IMR-90 (cell line): ENCODE results near the gene ADGRL3. TPM values are rescaled to one million over a fixed set of nuclear protein-coding genes. Genes with fewer than 3 reads are reported as not detected.

ENCODE experiments used
- ATAC-seq: fragments of 200-7000 bp; cut with Tn5 transposase; 2 replicates; pipeline ENCODE4 v1.9.1; 2020; ENCODE audit warnings: low read depth, mild to moderate bottlenecking, moderate library complexity
- BruUV-seq: library from RNA; stranded (reverse); fragments of 400-500 nt; replicated peaks from 2 replicates; lab custom pipeline; 2021; lab: Mats Ljungman, UMichigan
- CTCF ChIA-PET: fragments of 300-600 bp; formaldehyde crosslinking; extraction: SDS; loops from one replicate; lab custom pipeline; 2021; ENCODE audit warnings: antibody characterized with exemption; lab: Yijun Ruan, JAX
- POLR2A ChIA-PET: fragments of 300-600 bp; sonication (Branson Sonifier 250); formaldehyde crosslinking; loops from one replicate; lab custom pipeline; 2022; ENCODE audit warnings: antibody characterized with exemption; ENCODE audit not compliant: unreplicated experiment; lab: Charles Lee
- DNase-seq: peaks from one replicate; pipeline ENCODE4 v3.0.0; 2013
- H2AFZ ChIP-seq: replicated peaks from 2 replicates; pipeline ENCODE3; 2013; ENCODE audit warnings: low read length, mild to moderate bottlenecking; ENCODE audit not compliant: poor library complexity
- H2AK5ac ChIP-seq: 2 replicates; pipeline ENCODE4 v1.6.1; 2013; ENCODE audit warnings: low read depth, low read length, inconsistent platforms
- H2AK9ac ChIP-seq: replicated peaks from 2 replicates; pipeline ENCODE3; 2013; ENCODE audit warnings: mild to moderate bottlenecking, low read depth, low read length, moderate library complexity; ENCODE audit not compliant: poor library complexity
- H2BK120ac ChIP-seq: 2 replicates; pipeline ENCODE4 v1.6.1; 2013; ENCODE audit warnings: low read depth, low read length, inconsistent platforms
- H2BK15ac ChIP-seq: 3 replicates; pipeline ENCODE4 v1.6.1; 2013; ENCODE audit warnings: low read depth, low read length, inconsistent platforms
- H2BK20ac ChIP-seq: 2 replicates; pipeline ENCODE4 v1.6.1; 2013; ENCODE audit warnings: low read depth, mild to moderate bottlenecking, inconsistent platforms, low read length, moderate library complexity
- H2BK5ac ChIP-seq: 2 replicates; pipeline ENCODE4 v1.6.1; 2013; ENCODE audit warnings: mild to moderate bottlenecking, low read depth, low read length, inconsistent platforms; ENCODE audit not compliant: poor library complexity, severe bottlenecking
- H3K14ac ChIP-seq: replicated peaks from 2 replicates; pipeline ENCODE4 v1.6.1; 2013; ENCODE audit warnings: low read depth, low read length, inconsistent platforms
- H3K18ac ChIP-seq: 2 replicates; pipeline ENCODE4 v1.6.1; 2013; ENCODE audit warnings: low read depth, low read length, control low read depth
- H3K23ac ChIP-seq: 2 replicates; pipeline ENCODE4 v1.6.1; 2013; ENCODE audit warnings: low read depth, low read length, inconsistent platforms
- H3K27ac ChIP-seq: 2 replicates; pipeline ENCODE4 v1.5.1; 2013; ENCODE audit warnings: mild to moderate bottlenecking, control low read depth, low read length; ENCODE audit not compliant: insufficient read depth
- H3K27me3 ChIP-seq: 2 replicates; pipeline ENCODE4 v1.6.1; 2013; ENCODE audit warnings: low read length; ENCODE audit not compliant: control insufficient read depth, insufficient read depth
- H3K36me3 ChIP-seq: 2 replicates; pipeline ENCODE4 v1.6.1; 2013; ENCODE audit warnings: low read length, mixed read lengths; ENCODE audit not compliant: control insufficient read depth, insufficient read depth
- H3K4ac ChIP-seq: 2 replicates; pipeline ENCODE4 v1.6.1; 2013; ENCODE audit warnings: low read depth, low read length, inconsistent platforms
- H3K4me1 ChIP-seq: 2 replicates; pipeline ENCODE4 v1.6.1; 2013; ENCODE audit warnings: low read length, mixed read lengths; ENCODE audit not compliant: control insufficient read depth, insufficient read depth
- H3K4me2 ChIP-seq: 2 replicates; pipeline ENCODE4 v1.6.1; 2013; ENCODE audit warnings: low read depth, mild to moderate bottlenecking, control low read depth, low read length, moderate library complexity
- H3K4me3 ChIP-seq: 2 replicates; pipeline ENCODE4 v1.5.1; 2013; ENCODE audit warnings: low read depth, mild to moderate bottlenecking, control low read depth, low read length, moderate library complexity; ENCODE audit not compliant: insufficient read depth
- H3K56ac ChIP-seq: 2 replicates; pipeline ENCODE4 v1.6.1; 2013; ENCODE audit warnings: low read length, inconsistent platforms; ENCODE audit not compliant: insufficient read depth; ENCODE audit errors: extremely low read depth
- H3K79me1 ChIP-seq, 2 experiments: 2 replicates each; pipeline ENCODE4 v1.6.1; 2013; ENCODE audit warnings: low read length in 2 of 2, inconsistent platforms in 1 of 2, low read depth in 1 of 2
- H3K9ac ChIP-seq: 2 replicates; pipeline ENCODE4 v1.6.1; 2013; ENCODE audit warnings: low read depth, low read length, control low read depth
- H3K9me1 ChIP-seq: 2 replicates; pipeline ENCODE4 v1.6.1; 2013; ENCODE audit warnings: low read length, inconsistent platforms; ENCODE audit not compliant: insufficient read depth
- H3K9me3 ChIP-seq: 2 replicates; pipeline ENCODE4 v1.6.1; 2013; ENCODE audit warnings: low read length; ENCODE audit not compliant: control insufficient read depth, insufficient read depth
- H4K20me1 ChIP-seq: 2 replicates; pipeline ENCODE4 v1.6.1; 2013; ENCODE audit warnings: low read length, inconsistent platforms; ENCODE audit not compliant: insufficient read depth
- H4K5ac ChIP-seq: 2 replicates; pipeline ENCODE4 v1.6.1; 2013; ENCODE audit warnings: mild to moderate bottlenecking, low read depth, low read length, control low read depth
- H4K8ac ChIP-seq, 2 experiments: 2 replicates each; pipeline ENCODE4 v1.6.1; 2013; ENCODE audit warnings: low read depth in 2 of 2, low read length in 2 of 2, control low read depth in 1 of 2, inconsistent platforms in 1 of 2
- H4K91ac ChIP-seq: 2 replicates; pipeline ENCODE4 v1.6.1; 2013; ENCODE audit warnings: low read depth, low read length, inconsistent platforms; ENCODE audit not compliant: insufficient read depth
- BHLHE40 ChIP-seq: fragments of 150-350 bp; IDR thresholded peaks from 2 replicates; pipeline ENCODE4 v1.6.1; 2016; ENCODE audit warnings: mild to moderate bottlenecking, low read depth, low read length
- CEBPB ChIP-seq: IDR thresholded peaks from 2 replicates; pipeline ENCODE4 v1.6.1; 2012; ENCODE audit warnings: low read depth, low read length, improper control_type of control experiment
- CHD1 ChIP-seq: IDR thresholded peaks from 2 replicates; pipeline ENCODE4 v1.6.1; 2012; ENCODE audit warnings: low read depth, low read length, improper control_type of control experiment
- FOS ChIP-seq: fragments of 150-350 bp; IDR thresholded peaks from 2 replicates; pipeline ENCODE4 v1.6.1; 2016; ENCODE audit warnings: low read depth, low read length
- MAFK ChIP-seq: IDR thresholded peaks from 2 replicates; pipeline ENCODE4 v1.6.1; 2012; ENCODE audit warnings: low read depth, low read length, improper control_type of control experiment
- MAZ ChIP-seq: IDR thresholded peaks from 2 replicates; pipeline ENCODE4 v1.6.1; 2012; ENCODE audit warnings: low read depth, mild to moderate bottlenecking, low read length, improper control_type of control experiment, moderate library complexity, borderline replicate concordance
- MXI1 ChIP-seq: IDR thresholded peaks from 2 replicates; pipeline ENCODE4 v1.6.1; 2012; ENCODE audit warnings: low read depth, mild to moderate bottlenecking, low read length, moderate library complexity, borderline replicate concordance
- NFE2L2 ChIP-seq: fragments of 150-350 bp; IDR thresholded peaks from 2 replicates; pipeline ENCODE4 v1.6.1; 2016; ENCODE audit warnings: low read depth, mild to moderate bottlenecking, low read length
- POLR2A ChIP-seq: IDR thresholded peaks from 2 replicates; pipeline ENCODE4 v1.6.1; 2012; ENCODE audit warnings: mild to moderate bottlenecking, low read depth, low read length
- RAD21 ChIP-seq: IDR thresholded peaks from 2 replicates; pipeline ENCODE4 v1.6.1; 2012; ENCODE audit warnings: low read length, improper control_type of control experiment
- RCOR1 ChIP-seq: IDR thresholded peaks from 2 replicates; pipeline ENCODE4 v1.6.1; 2012; ENCODE audit warnings: mild to moderate bottlenecking, low read length, improper control_type of control experiment; ENCODE audit not compliant: insufficient replicate concordance
- RFX5 ChIP-seq: IDR thresholded peaks from 2 replicates; pipeline ENCODE4 v1.8.0; 2012; ENCODE audit warnings: low read depth, mild to moderate bottlenecking, low read length, moderate library complexity
- SMC3 ChIP-seq: fragments of 150-350 bp; IDR thresholded peaks from 2 replicates; pipeline ENCODE4 v1.6.1; 2016; ENCODE audit warnings: low read depth, mild to moderate bottlenecking, antibody characterized with exemption, low read length, moderate library complexity
- WGBS, 2 experiments: methylation state at CpG; one replicate each; pipeline versions ENCODE4 v1.1.5 to v1.1.7; 2013; ENCODE audit warnings: missing lambda C conversion rate in 2 of 2; ENCODE audit not compliant: insufficient read length in 1 of 2; ENCODE audit errors: extremely low coverage in 2 of 2; 5-methylcytosine and 5-hydroxymethylcytosine counted together
- dilution Hi-C: fragments of 300-500 bp; cut with HindIII; formaldehyde crosslinking; loops from one replicate; pipeline ENCODE4 v1.14.3; 2018; ENCODE audit warnings: low sequenced_read_pairs; ENCODE audit not compliant: unreplicated experiment
- in situ Hi-C: fragments of 300-500 bp; cut with MboI; formaldehyde crosslinking; loops from 3 replicates; pipeline ENCODE4 v1.14.3; 2019; ENCODE audit warnings: low sequenced_read_pairs, inconsistent platforms, mixed read lengths
- intact Hi-C: fragments of 100-400 bp; cut with micrococcal nuclease; formaldehyde crosslinking; loops from 2 replicates; pipeline ENCODE4 v1.10.0; 2022
- polyA plus RNA-seq, 3 experiments: library from polyadenylated mRNA; depleted of rRNA; stranded (reverse); fragments of >200 nt; gene quantifications; 2 replicates each; pipeline ENCODE4 v1.2.3, GENCODE V29; 2012; ENCODE audit warnings: low replicate concordance in 1 of 3
- total RNA-seq: library from RNA; depleted of rRNA; stranded (reverse); fragments of >200 nt; gene quantifications from 2 replicates; pipeline ENCODE4 v1.2.3, GENCODE V29; 2012
- TF ChIP-seq, protein P1 (sequence below): fragments of 150-350 bp; IDR thresholded peaks from 2 replicates; pipeline ENCODE4 v1.6.1; 2017; ENCODE audit warnings: mild to moderate bottlenecking, antibody characterized with exemption, low read length, low read depth
- TF ChIP-seq, protein P2 (sequence below): fragments of 150-350 bp; IDR thresholded peaks from 2 replicates; pipeline ENCODE4 v1.6.1; 2016; ENCODE audit warnings: low read depth, mild to moderate bottlenecking, low read length, moderate library complexity, borderline replicate concordance
- TF ChIP-seq, protein P3 (sequence below): conservative IDR thresholded peaks from 2 replicates; pipeline ENCODE4 v1.5.1; 2012; ENCODE audit warnings: mild to moderate bottlenecking, low read depth, low read length, improper control_type of control experiment

ADGRL3 gene
- total and polyA plus RNA-seq, 2 of the 4 experiments (the other 2 are of a cell fraction), result 0.46 to 2.5 TPM

- intact Hi-C loops, result no loop called here
- Histone ChIP-seq H3K56ac (no peak overlapping the region), H3K27me3 (no peaks in the 10 kb centered on the region), H3K9me3 (no peaks in the 10 kb centered on the region), H4K5ac (no peak overlapping the region), H3K27ac (no peak overlapping the region), H3K36me3 (no peaks in the 10 kb centered on the region), H2AK9ac (no peak overlapping the region), H4K8ac (no peak overlapping the region), H3K23ac (no peak overlapping the region), H2AFZ (no peak overlapping the region), H3K9ac (no peak overlapping the region), H4K91ac (no peak overlapping the region), H4K20me1 (no peaks in the 10 kb centered on the region), H2BK15ac (no peak overlapping the region), H3K9me1 (no peaks in the 10 kb centered on the region), H3K14ac (no peak overlapping the region), H3K4me2 (no peak overlapping the region), H2BK5ac (no peak overlapping the region), H2BK20ac (no peak overlapping the region), H3K4ac (no peak overlapping the region), H3K4me1 (no peaks in the 10 kb centered on the region), H2AK5ac (no peak overlapping the region), H2BK120ac (no peak overlapping the region), H3K79me1 (no peaks in the 10 kb centered on the region), H3K4me3 (no peak overlapping the region), H3K18ac (no peak overlapping the region)
- no peak for DNase-seq
- WGBS, 2 experiments, result no CpG with 5 or more reads among the region's 2 CpGs
- in situ Hi-C loops, result no loop called here
- ChIA-PET CTCF (interaction anchor here (0.6 kb wide), 1 partner anchor 257 kb away, joined by 3 read pairs; no protein-coding TSS in a partner anchor), POLR2A (no interaction called here)
- dilution Hi-C loops, result no loop called here
- TF ChIP-seq CEBPB (no peak), MAZ (no peak), FOS (no peak), CHD1 (no peak), BHLHE40 (no peak), MAFK (no peak), SMC3 (no peak), NFE2L2 (no peak), RFX5 (no peak), MXI1 (no peak), RCOR1 (no peak), RAD21 (no peak), POLR2A (no peak)
- TF ChIP-seq, protein P1, sequence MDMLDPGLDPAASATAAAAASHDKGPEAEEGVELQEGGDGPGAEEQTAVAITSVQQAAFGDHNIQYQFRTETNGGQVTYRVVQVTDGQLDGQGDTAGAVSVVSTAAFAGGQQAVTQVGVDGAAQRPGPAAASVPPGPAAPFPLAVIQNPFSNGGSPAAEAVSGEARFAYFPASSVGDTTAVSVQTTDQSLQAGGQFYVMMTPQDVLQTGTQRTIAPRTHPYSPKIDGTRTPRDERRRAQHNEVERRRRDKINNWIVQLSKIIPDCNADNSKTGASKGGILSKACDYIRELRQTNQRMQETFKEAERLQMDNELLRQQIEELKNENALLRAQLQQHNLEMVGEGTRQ, result no peak
- TF ChIP-seq, protein P2, sequence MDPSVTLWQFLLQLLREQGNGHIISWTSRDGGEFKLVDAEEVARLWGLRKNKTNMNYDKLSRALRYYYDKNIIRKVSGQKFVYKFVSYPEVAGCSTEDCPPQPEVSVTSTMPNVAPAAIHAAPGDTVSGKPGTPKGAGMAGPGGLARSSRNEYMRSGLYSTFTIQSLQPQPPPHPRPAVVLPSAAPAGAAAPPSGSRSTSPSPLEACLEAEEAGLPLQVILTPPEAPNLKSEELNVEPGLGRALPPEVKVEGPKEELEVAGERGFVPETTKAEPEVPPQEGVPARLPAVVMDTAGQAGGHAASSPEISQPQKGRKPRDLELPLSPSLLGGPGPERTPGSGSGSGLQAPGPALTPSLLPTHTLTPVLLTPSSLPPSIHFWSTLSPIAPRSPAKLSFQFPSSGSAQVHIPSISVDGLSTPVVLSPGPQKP, result no peak
- TF ChIP-seq, protein P3, sequence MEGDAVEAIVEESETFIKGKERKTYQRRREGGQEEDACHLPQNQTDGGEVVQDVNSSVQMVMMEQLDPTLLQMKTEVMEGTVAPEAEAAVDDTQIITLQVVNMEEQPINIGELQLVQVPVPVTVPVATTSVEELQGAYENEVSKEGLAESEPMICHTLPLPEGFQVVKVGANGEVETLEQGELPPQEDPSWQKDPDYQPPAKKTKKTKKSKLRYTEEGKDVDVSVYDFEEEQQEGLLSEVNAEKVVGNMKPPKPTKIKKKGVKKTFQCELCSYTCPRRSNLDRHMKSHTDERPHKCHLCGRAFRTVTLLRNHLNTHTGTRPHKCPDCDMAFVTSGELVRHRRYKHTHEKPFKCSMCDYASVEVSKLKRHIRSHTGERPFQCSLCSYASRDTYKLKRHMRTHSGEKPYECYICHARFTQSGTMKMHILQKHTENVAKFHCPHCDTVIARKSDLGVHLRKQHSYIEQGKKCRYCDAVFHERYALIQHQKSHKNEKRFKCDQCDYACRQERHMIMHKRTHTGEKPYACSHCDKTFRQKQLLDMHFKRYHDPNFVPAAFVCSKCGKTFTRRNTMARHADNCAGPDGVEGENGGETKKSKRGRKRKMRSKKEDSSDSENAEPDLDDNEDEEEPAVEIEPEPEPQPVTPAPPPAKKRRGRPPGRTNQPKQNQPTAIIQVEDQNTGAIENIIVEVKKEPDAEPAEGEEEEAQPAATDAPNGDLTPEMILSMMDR, result no peak
- ATAC-seq, result no peak
- BruUV-seq, result no TSS peak
Measured at GRCh38 chr4:61406677-61407076, 206.6 kb downstream of the ADGRL3 start.
